Stomach (tissue), 4 donors: ENCODE data around the gene KCNJ15.

Source experiments
- CTCF ChIP-seq, 7 experiments: fragments of 450-650 bp in 4 of 7; fragments of 200-600 bp in 3 of 7; sonication (generic) in 3 of 7; IDR thresholded peaks; one replicate each; pipeline ENCODE4 v1.5.1; 2016 to 2019; ENCODE audit warnings: antibody characterized with exemption in 7 of 7, control low read depth in 2 of 7, mild to moderate bottlenecking in 1 of 7
- EP300 ChIP-seq: sonication (generic); formaldehyde crosslinking; IDR thresholded peaks from one replicate; pipeline ENCODE4 v1.6.1; 2017; ENCODE audit warnings: antibody characterized with exemption

GRCh38 chr21:38321568-38321967 lies 64.8 kb downstream of the KCNJ15 start:
- TF ChIP-seq CTCF (IDR thresholded peaks at IDR 0.05) (no peak), EP300 (no peak)
